Measurements from ENCODE around the gene EPHA3. TPM values are rescaled to one million over a fixed set of nuclear protein-coding genes. Genes with fewer than 3 reads are reported as not detected.

Gene EPHA3
- total and polyA plus RNA-seq, 2 donors (not counting 1 experiment from before 2014, with no cell fraction given), result 0.23 to 0.99 TPM

DNA sequence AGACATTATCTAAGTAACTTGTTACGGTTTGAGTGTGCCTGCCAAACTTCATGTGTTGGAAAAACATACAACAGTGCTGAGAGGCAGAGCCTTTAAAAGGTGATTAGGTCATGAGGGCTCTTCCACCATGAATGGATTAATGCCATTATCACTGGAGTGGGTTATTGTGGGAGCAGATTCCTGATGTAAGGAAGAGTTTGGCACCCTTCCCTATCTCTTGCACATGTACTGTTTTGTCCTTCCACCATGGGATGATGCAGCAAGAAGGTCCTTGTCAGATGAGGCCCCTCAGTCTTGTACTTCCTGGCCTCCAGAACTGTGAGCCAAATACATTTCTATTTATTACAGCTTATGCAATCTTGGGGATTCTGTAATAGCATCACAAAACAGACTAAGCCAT is 413.9 kb downstream of the EPHA3 start:
- no peaks in the 10 kb centered on the region for H3K36me3 ChIP-seq (ENCODE audit: control insufficient read depth, insufficient read depth, low read length)
- H3K9me3 ChIP-seq (ENCODE audit: control insufficient read depth, insufficient read depth, low read depth, low read length), result no peaks in the 10 kb centered on the region
- H3K9ac ChIP-seq (ENCODE audit: insufficient read depth, low read length), result no peak overlapping the region
- DNase-seq (ENCODE audit: low read depth in 2 of 2), result peak; percentile 9 to 69
- no peak overlapping the region for H3K4me3 ChIP-seq (replicated peaks in 1 of 4; ENCODE audit: control extremely low read depth in 1 of 4, insufficient read depth in 1 of 4, low read depth in 3 of 4, low read length in 4 of 4)
- no peaks in the 10 kb centered on the region for H3K79me2 ChIP-seq (ENCODE audit: control insufficient read depth, insufficient read depth, low read length)
- no peaks in the 10 kb centered on the region for H3K4me1 ChIP-seq (ENCODE audit: control insufficient read depth, extremely low read depth, insufficient read depth, low read length)
- no peak overlapping the region for H3K27ac ChIP-seq (ENCODE audit: insufficient read depth, low read length)
- TF ChIP-seq, protein P1, sequence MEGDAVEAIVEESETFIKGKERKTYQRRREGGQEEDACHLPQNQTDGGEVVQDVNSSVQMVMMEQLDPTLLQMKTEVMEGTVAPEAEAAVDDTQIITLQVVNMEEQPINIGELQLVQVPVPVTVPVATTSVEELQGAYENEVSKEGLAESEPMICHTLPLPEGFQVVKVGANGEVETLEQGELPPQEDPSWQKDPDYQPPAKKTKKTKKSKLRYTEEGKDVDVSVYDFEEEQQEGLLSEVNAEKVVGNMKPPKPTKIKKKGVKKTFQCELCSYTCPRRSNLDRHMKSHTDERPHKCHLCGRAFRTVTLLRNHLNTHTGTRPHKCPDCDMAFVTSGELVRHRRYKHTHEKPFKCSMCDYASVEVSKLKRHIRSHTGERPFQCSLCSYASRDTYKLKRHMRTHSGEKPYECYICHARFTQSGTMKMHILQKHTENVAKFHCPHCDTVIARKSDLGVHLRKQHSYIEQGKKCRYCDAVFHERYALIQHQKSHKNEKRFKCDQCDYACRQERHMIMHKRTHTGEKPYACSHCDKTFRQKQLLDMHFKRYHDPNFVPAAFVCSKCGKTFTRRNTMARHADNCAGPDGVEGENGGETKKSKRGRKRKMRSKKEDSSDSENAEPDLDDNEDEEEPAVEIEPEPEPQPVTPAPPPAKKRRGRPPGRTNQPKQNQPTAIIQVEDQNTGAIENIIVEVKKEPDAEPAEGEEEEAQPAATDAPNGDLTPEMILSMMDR (conservative IDR thresholded peaks at IDR 0.05 in 1 of 2, IDR thresholded peaks at IDR 0.05 in 1 of 2; ENCODE audit: low read depth in 1 of 2, low read length in 2 of 2), result no peak
- no peak for TF ChIP-seq EZH2 (IDR thresholded peaks at IDR 0.05; ENCODE audit: low read length, missing control alignments)
- H2AFZ ChIP-seq (ENCODE audit: low read length), result no peak overlapping the region
- no peaks in the 10 kb centered on the region for H4K20me1 ChIP-seq (ENCODE audit: control insufficient read depth, extremely low read depth, insufficient read depth, low read length)
- no peaks in the 10 kb centered on the region for H3K27me3 ChIP-seq (ENCODE audit: control insufficient read depth, insufficient read depth, low read length)
- no peak overlapping the region for H3K4me2 ChIP-seq (ENCODE audit: extremely low read depth, insufficient read depth, low read length)

DNA sequence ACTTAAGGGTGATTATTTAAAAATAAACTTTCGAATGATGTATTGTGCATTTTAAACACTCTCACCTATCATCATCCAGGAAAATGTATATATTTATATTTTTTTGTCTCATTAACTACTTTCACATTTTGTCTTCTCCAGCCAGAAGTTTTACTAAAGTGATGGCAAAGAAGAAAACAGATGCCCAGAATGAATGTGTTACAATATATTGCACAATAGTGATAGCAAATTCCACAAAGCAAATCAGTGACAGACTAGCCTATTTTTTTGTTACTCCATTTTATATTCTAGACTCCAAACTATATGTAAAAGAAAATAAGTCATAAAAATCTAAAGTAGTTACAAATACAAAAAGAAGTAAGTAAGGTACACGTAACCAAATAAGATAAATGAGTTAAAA is 414.7 kb downstream of the EPHA3 start:
- Histone ChIP-seq H4K20me1 (ENCODE audit: control insufficient read depth, extremely low read depth, insufficient read depth, low read length) (no peaks in the 10 kb centered on the region), H3K4me2 (ENCODE audit: extremely low read depth, insufficient read depth, low read length) (no peak overlapping the region), H3K9ac (ENCODE audit: insufficient read depth, low read length) (no peak overlapping the region), H3K27me3 (ENCODE audit: control insufficient read depth, insufficient read depth, low read length) (no peaks in the 10 kb centered on the region), H3K4me1 (ENCODE audit: control insufficient read depth, extremely low read depth, insufficient read depth, low read length) (no peaks in the 10 kb centered on the region), H3K9me3 (ENCODE audit: control insufficient read depth, insufficient read depth, low read depth, low read length) (no peaks in the 10 kb centered on the region), H2AFZ (ENCODE audit: low read length) (no peak overlapping the region), H3K4me3 (replicated peaks in 1 of 4; ENCODE audit: control extremely low read depth in 1 of 4, insufficient read depth in 1 of 4, low read depth in 3 of 4, low read length in 4 of 4) (no peak overlapping the region), H3K36me3 (ENCODE audit: control insufficient read depth, insufficient read depth, low read length) (no peaks in the 10 kb centered on the region), H3K79me2 (ENCODE audit: control insufficient read depth, insufficient read depth, low read length) (no peaks in the 10 kb centered on the region), H3K27ac (ENCODE audit: insufficient read depth, low read length) (no peak overlapping the region)
- TF ChIP-seq, protein P1 (conservative IDR thresholded peaks at IDR 0.05 in 1 of 2, IDR thresholded peaks at IDR 0.05 in 1 of 2; ENCODE audit: low read depth in 1 of 2, low read length in 2 of 2), result no peak
- no peak for TF ChIP-seq EZH2 (IDR thresholded peaks at IDR 0.05; ENCODE audit: low read length, missing control alignments)
- DNase-seq (ENCODE audit: low read depth in 2 of 2), result peak in 1 of 2 donors; percentile 12

DNA sequence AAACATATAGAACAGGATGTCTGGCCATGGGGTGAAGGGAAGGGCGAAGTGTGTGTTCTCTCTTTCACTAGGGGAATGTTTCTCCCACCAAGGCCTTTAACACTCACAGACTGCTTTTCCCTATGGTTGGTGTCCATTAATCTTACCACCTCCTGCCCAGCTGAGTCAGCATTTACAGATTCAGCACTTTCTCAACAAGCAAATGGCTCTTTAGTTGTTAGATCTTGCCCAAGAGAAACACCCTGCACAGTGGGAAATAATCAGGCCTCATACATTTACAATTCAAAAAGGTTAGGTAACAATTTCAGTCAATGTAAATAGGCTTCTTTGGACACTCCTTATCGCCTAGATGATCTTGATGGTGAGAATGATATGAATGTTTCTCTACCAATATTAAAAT is 418.2 kb downstream of the EPHA3 start:
- Histone ChIP-seq H3K4me2 (ENCODE audit: extremely low read depth, insufficient read depth, low read length) (no peak overlapping the region), H2AFZ (ENCODE audit: low read length) (no peak overlapping the region), H3K36me3 (ENCODE audit: control insufficient read depth, insufficient read depth, low read length) (no peaks in the 10 kb centered on the region), H3K27ac (ENCODE audit: insufficient read depth, low read length) (no peak overlapping the region), H3K9me3 (ENCODE audit: control insufficient read depth, insufficient read depth, low read depth, low read length) (no peaks in the 10 kb centered on the region), H3K27me3 (ENCODE audit: control insufficient read depth, insufficient read depth, low read length) (no peaks in the 10 kb centered on the region), H4K20me1 (ENCODE audit: control insufficient read depth, extremely low read depth, insufficient read depth, low read length) (no peaks in the 10 kb centered on the region), H3K4me3 (replicated peaks in 1 of 4; ENCODE audit: control extremely low read depth in 1 of 4, insufficient read depth in 1 of 4, low read depth in 3 of 4, low read length in 4 of 4) (no peak overlapping the region), H3K4me1 (ENCODE audit: control insufficient read depth, extremely low read depth, insufficient read depth, low read length) (no peaks in the 10 kb centered on the region), H3K9ac (ENCODE audit: insufficient read depth, low read length) (no peak overlapping the region), H3K79me2 (ENCODE audit: control insufficient read depth, insufficient read depth, low read length) (no peaks in the 10 kb centered on the region)
- TF ChIP-seq, protein P1 (conservative IDR thresholded peaks at IDR 0.05 in 1 of 2, IDR thresholded peaks at IDR 0.05 in 1 of 2; ENCODE audit: low read depth in 1 of 2, low read length in 2 of 2), result no peak
- no peak for TF ChIP-seq EZH2 (IDR thresholded peaks at IDR 0.05; ENCODE audit: low read length, missing control alignments)
- no peak for DNase-seq (ENCODE audit: low read depth in 2 of 2)

Data from fibroblast of lung (primary cell).